Mesenchymal stem cell (in vitro differentiated cells and primary cell): ENCODE measurements around the gene NRF1.

Experiments
- DNase-seq: peaks from one replicate; pipeline ENCODE4 v3.0.0-alpha.2; 2013
- H2AFZ ChIP-seq: one replicate; pipeline ENCODE4 v1.6.1; 2013; ENCODE audit warnings: low read depth, mild to moderate bottlenecking, control low read depth, inconsistent platforms, low read length, moderate library complexity
- H2AK5ac ChIP-seq: 2 replicates; pipeline ENCODE4 v1.6.1; 2013; ENCODE audit warnings: low read length, moderate library complexity, mild to moderate bottlenecking, inconsistent platforms; ENCODE audit not compliant: severe bottlenecking
- H2BK120ac ChIP-seq: one replicate; pipeline ENCODE4 v1.6.1; 2013; ENCODE audit warnings: low read depth, mild to moderate bottlenecking, inconsistent platforms, low read length, moderate library complexity
- H2BK12ac ChIP-seq, 2 experiments: one replicate each; pipeline ENCODE4 v1.6.1; 2013; ENCODE audit warnings: inconsistent platforms in 2 of 2, low read length in 2 of 2, mild to moderate bottlenecking in 2 of 2, moderate library complexity in 2 of 2, control low read depth in 1 of 2
- H2BK15ac ChIP-seq: one replicate; pipeline ENCODE4 v1.6.1; 2013; ENCODE audit warnings: mild to moderate bottlenecking, low read depth, inconsistent platforms; ENCODE audit not compliant: poor library complexity, severe bottlenecking
- H2BK5ac ChIP-seq: 2 replicates; pipeline ENCODE4 v1.6.1; 2013; ENCODE audit warnings: low read depth, mild to moderate bottlenecking, low read length, control low read depth, inconsistent platforms; ENCODE audit not compliant: poor library complexity, severe bottlenecking
- H3K14ac ChIP-seq, 2 experiments: one replicate each; pipeline ENCODE4 v1.6.1; 2013; ENCODE audit warnings: inconsistent platforms in 2 of 2, low read length in 2 of 2, control low read depth in 1 of 2, mild to moderate bottlenecking in 1 of 2, moderate library complexity in 1 of 2
- H3K18ac ChIP-seq, 2 experiments: one replicate each; pipeline ENCODE4 v1.6.1; 2013; ENCODE audit warnings: inconsistent platforms in 2 of 2, low read length in 2 of 2, control low read depth in 1 of 2, low read depth in 1 of 2, mild to moderate bottlenecking in 1 of 2
- H3K23ac ChIP-seq, 2 experiments: one replicate each; pipeline ENCODE4 v1.6.1; 2013; ENCODE audit warnings: inconsistent platforms in 2 of 2, low read length in 2 of 2, mild to moderate bottlenecking in 2 of 2, moderate library complexity in 2 of 2, control low read depth in 1 of 2
- H3K27ac ChIP-seq: 2 replicates; pipeline ENCODE4 v1.5.1; 2013; ENCODE audit warnings: mild to moderate bottlenecking, moderate library complexity, low read length, control low read depth, inconsistent platforms; ENCODE audit not compliant: poor library complexity, severe bottlenecking
- H3K27me3 ChIP-seq, 2 experiments: 2 replicates each; pipeline versions ENCODE4 v1.6.1 to v1.7.0; 2013; ENCODE audit warnings: low read length in 2 of 2, mild to moderate bottlenecking in 2 of 2, moderate library complexity in 2 of 2, control low read depth in 1 of 2, inconsistent platforms in 1 of 2; ENCODE audit not compliant: control insufficient read depth in 1 of 2, insufficient read depth in 1 of 2
- H3K36me3 ChIP-seq, 2 experiments: 2 replicates each; pipeline versions ENCODE4 v1.6.1 to v1.7.0; 2013; ENCODE audit warnings: low read length in 2 of 2, control low read depth in 1 of 2, inconsistent platforms in 1 of 2, low read depth in 1 of 2, mild to moderate bottlenecking in 1 of 2; ENCODE audit not compliant: insufficient read depth in 2 of 2, control insufficient read depth in 1 of 2
- H3K4ac ChIP-seq, 2 experiments: one replicate each; pipeline ENCODE4 v1.6.1; 2013; ENCODE audit warnings: inconsistent platforms in 2 of 2, low read length in 2 of 2, mild to moderate bottlenecking in 2 of 2, moderate library complexity in 2 of 2, control low read depth in 1 of 2, low read depth in 1 of 2
- H3K4me1 ChIP-seq: 2 replicates; pipeline ENCODE4 v1.6.1; 2013; ENCODE audit warnings: low read depth, low read length, control low read depth; ENCODE audit not compliant: control insufficient read depth, insufficient read depth
- H3K4me2 ChIP-seq: 2 replicates; pipeline ENCODE4 v1.6.1; 2013; ENCODE audit warnings: low read length, mild to moderate bottlenecking, inconsistent platforms; ENCODE audit not compliant: poor library complexity, severe bottlenecking
- H3K4me3 ChIP-seq, 2 experiments: 2 replicates each; pipeline versions ENCODE4 v1.5.1 to v1.7.0; 2013; ENCODE audit warnings: low read length in 2 of 2, mild to moderate bottlenecking in 2 of 2, control low read depth in 1 of 2, low read depth in 1 of 2; ENCODE audit not compliant: insufficient read depth in 1 of 2
- H3K79me1 ChIP-seq: replicated peaks from 2 replicates; pipeline ENCODE4 v1.6.1; 2013; ENCODE audit warnings: mild to moderate bottlenecking, control low read depth, low read length, inconsistent platforms; ENCODE audit not compliant: poor library complexity, severe bottlenecking
- H3K9ac ChIP-seq: 2 replicates; pipeline ENCODE4 v1.7.0; 2013; ENCODE audit warnings: mild to moderate bottlenecking, low read length, moderate library complexity
- H3K9me3 ChIP-seq: 2 replicates; pipeline ENCODE4 v1.7.0; 2013; ENCODE audit warnings: mild to moderate bottlenecking, low read length; ENCODE audit not compliant: control insufficient read depth
- H4K8ac ChIP-seq: one replicate; pipeline ENCODE4 v1.6.1; 2013; ENCODE audit warnings: inconsistent platforms, mild to moderate bottlenecking, low read length, moderate library complexity
- H4K91ac ChIP-seq: one replicate; pipeline ENCODE4 v1.6.1; 2013; ENCODE audit warnings: mild to moderate bottlenecking, low read length, inconsistent platforms
- WGBS: methylation state at CpG from one replicate; pipeline ENCODE4 v1.1.7; 2013; ENCODE audit warnings: mixed read lengths; 5-methylcytosine and 5-hydroxymethylcytosine counted together

NRF1 gene

DNA sequence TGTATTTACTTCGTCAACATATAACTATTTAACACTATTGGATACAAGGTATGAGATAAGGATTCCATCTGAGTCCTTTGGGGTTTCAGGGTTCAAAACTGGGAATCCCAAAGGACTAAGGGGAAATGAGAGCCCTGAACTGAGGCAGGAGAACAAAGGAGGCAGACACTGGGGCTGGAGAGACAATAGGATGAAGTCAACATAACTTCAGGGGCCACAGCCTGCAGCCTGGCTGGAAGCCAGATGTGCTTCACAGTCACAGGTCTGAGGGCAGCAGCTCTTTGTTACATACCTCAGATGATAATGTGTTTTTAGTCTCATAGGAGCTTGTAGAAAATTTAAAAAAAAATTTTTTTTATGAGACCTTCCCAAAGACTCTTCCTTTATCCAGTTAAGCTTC is 73.3 kb downstream of the NRF1 start:
- Histone ChIP-seq H3K14ac (no peak overlapping the region), H2BK12ac (no peak overlapping the region), H3K23ac (no peak overlapping the region), H4K8ac (no peak overlapping the region), H4K91ac (no peak overlapping the region), H3K9me3 (no peaks in the 10 kb centered on the region), H2AFZ (no peak overlapping the region), H3K4ac (no peak overlapping the region), H3K4me3 (no peak overlapping the region), H3K9ac (no peak overlapping the region), H3K36me3 (peaks cover 0 to 23% of the 10 kb centered on the region in 2 experiments), H2BK120ac (no peak overlapping the region), H3K27me3 (no peaks in the 10 kb centered on the region), H2BK5ac (no peak overlapping the region), H2BK15ac (no peak overlapping the region), H2AK5ac (no peak overlapping the region), H3K4me2 (no peak overlapping the region), H3K4me1 (no peaks in the 10 kb centered on the region), H3K18ac (no peak overlapping the region), H3K27ac (no peak overlapping the region), H3K79me1 (peaks cover 4% of the 10 kb centered on the region)
- no peak for DNase-seq
- WGBS = no CpG with 5 or more reads among the region's 1 CpG

- no peak overlapping the region for H3K4ac ChIP-seq
Measured at GRCh38 chr7:129686063-129686462, 74.5 kb downstream of the NRF1 start.

GRCh38 chr7:129688503-129689222 is 77.1 kb downstream of the NRF1 start:
- no peak overlapping the region for H3K23ac ChIP-seq
- no peak overlapping the region for H3K18ac ChIP-seq
- no peaks in the 10 kb centered on the region for H3K9me3 ChIP-seq
- H3K27ac ChIP-seq = no peak overlapping the region
- peaks cover 9% of the 10 kb centered on the region for H3K79me1 ChIP-seq
- H3K4me1 ChIP-seq = no peaks in the 10 kb centered on the region
- no peak overlapping the region for H4K91ac ChIP-seq
- no peak overlapping the region for H3K4me2 ChIP-seq
- no peak for DNase-seq
- H3K27me3 ChIP-seq = no peaks in the 10 kb centered on the region
- H3K36me3 ChIP-seq = peaks cover 10 to 48% of the 10 kb centered on the region in 2 experiments
- H2BK12ac ChIP-seq = no peak overlapping the region
- H2BK120ac ChIP-seq = no peak overlapping the region
- 91% methylated on average over 2 of the region's 5 CpGs for WGBS
- no peak overlapping the region for H2AFZ ChIP-seq
- H3K14ac ChIP-seq = no peak overlapping the region
- no peak overlapping the region for H3K4ac ChIP-seq
- H2BK15ac ChIP-seq = no peak overlapping the region
- no peak overlapping the region for H3K4me3 ChIP-seq
- H4K8ac ChIP-seq = no peak overlapping the region
- H3K9ac ChIP-seq = no peak overlapping the region
- H2AK5ac ChIP-seq = no peak overlapping the region
- H2BK5ac ChIP-seq = no peak overlapping the region

More at GRCh38 chr7:129686063-129686462, 74.5 kb downstream of the NRF1 start:
- Histone ChIP-seq H3K27me3 (no peaks in the 10 kb centered on the region), H2BK12ac (no peak overlapping the region), H3K23ac (no peak overlapping the region), H3K4me2 (no peak overlapping the region), H3K14ac (no peak overlapping the region), H3K79me1 (peaks cover 8% of the 10 kb centered on the region), H4K8ac (no peak overlapping the region), H2BK120ac (no peak overlapping the region), H2AK5ac (no peak overlapping the region), H3K9ac (no peak overlapping the region), H3K27ac (no peak overlapping the region), H3K9me3 (no peaks in the 10 kb centered on the region), H3K36me3 (peaks cover 4 to 26% of the 10 kb centered on the region in 2 experiments), H3K18ac (no peak overlapping the region), H3K4me3 (no peak overlapping the region), H4K91ac (no peak overlapping the region), H2BK5ac (no peak overlapping the region), H2BK15ac (no peak overlapping the region), H3K4me1 (no peaks in the 10 kb centered on the region), H2AFZ (no peak overlapping the region)
- 99% methylated on average over 2 of the region's 2 CpGs for WGBS
- no peak for DNase-seq

GRCh38 chr7:129689995-129690581 is 78.6 kb downstream of the NRF1 start:
- no peaks in the 10 kb centered on the region for H3K4me1 ChIP-seq
- H2BK5ac ChIP-seq = no peak overlapping the region
- WGBS = 96% methylated on average over 6 of the region's 6 CpGs
- no peak overlapping the region for H4K91ac ChIP-seq
- H3K9me3 ChIP-seq = no peaks in the 10 kb centered on the region
- H3K4me3 ChIP-seq = no peak overlapping the region
- no peak for DNase-seq
- H4K8ac ChIP-seq = no peak overlapping the region
- no peak overlapping the region for H2BK12ac ChIP-seq
- no peak overlapping the region for H2AFZ ChIP-seq
- peaks cover 9% of the 10 kb centered on the region for H3K79me1 ChIP-seq
- H3K9ac ChIP-seq = no peak overlapping the region
- H3K14ac ChIP-seq = no peak overlapping the region
- no peak overlapping the region for H3K4ac ChIP-seq
- H2AK5ac ChIP-seq = no peak overlapping the region
- H2BK15ac ChIP-seq = no peak overlapping the region
- H3K23ac ChIP-seq = no peak overlapping the region
- H3K4me2 ChIP-seq = no peak overlapping the region
- no peak overlapping the region for H2BK120ac ChIP-seq
- H3K27ac ChIP-seq = no peak overlapping the region
- peaks cover 10 to 57% of the 10 kb centered on the region in 2 experiments for H3K36me3 ChIP-seq
- no peak overlapping the region for H3K18ac ChIP-seq
- H3K27me3 ChIP-seq = no peaks in the 10 kb centered on the region
